NOMO-1 treated with DMSO at 0.1 percent for 48 hours (cell line): ENCODE results near the gene EIF3J.
"Not testable (repeated sequence)": the region's sequence is repeated elsewhere in the genome, so short reads cannot be mapped to it uniquely, and the experiment has no call there.

Experiments used
- DNase-seq: peaks from one replicate; lab custom pipeline; 2025; ENCODE audit not compliant: unreplicated experiment; lab: John Stamatoyannopoulos, UW

The EIF3J gene, protein sequence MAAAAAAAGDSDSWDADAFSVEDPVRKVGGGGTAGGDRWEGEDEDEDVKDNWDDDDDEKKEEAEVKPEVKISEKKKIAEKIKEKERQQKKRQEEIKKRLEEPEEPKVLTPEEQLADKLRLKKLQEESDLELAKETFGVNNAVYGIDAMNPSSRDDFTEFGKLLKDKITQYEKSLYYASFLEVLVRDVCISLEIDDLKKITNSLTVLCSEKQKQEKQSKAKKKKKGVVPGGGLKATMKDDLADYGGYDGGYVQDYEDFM

DNA sequence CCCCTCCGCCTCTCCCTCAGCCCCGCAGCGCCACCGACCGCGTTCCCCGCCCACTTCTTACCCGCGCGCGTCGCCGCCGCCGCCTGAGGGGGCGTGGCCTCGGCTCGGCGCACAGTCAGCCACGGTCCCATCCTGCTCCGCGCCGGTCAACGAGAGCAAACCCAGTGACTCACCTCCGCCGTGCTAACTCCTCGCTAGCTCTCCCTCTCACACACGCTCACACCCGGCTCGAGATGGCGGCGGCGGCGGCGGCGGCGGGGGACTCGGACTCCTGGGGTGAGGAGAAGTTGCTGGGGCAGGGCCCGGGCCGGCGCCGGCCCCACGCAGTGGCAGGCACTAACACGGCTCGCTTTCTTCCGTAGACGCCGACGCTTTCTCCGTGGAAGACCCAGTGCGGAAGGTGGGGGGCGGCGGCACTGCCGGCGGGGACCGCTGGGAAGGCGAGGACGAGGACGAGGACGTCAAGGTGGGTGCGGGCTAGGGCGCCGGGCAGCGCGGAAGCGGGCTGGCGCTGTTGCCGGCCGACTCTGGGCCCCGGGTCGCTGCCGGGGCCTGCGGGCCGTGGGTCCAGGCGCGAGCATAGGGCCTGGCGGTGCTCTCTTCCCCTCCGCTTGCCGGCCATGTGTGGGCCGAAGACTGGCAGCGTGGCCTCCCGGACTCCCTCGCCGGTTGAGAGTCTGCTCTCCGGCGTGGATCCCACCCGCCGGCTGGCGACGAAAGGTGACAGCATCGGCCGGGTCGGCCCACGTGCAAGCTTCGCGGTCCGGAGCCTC is at the start of gene EIF3J:
Gene EIF3J, plus strand, starts transcription at position 186 of the 773 bp plus-strand sequence. Its CDS starts 48 bp downstream, at position 234.
- peak; percentile 96 for DNase-seq

DNA sequence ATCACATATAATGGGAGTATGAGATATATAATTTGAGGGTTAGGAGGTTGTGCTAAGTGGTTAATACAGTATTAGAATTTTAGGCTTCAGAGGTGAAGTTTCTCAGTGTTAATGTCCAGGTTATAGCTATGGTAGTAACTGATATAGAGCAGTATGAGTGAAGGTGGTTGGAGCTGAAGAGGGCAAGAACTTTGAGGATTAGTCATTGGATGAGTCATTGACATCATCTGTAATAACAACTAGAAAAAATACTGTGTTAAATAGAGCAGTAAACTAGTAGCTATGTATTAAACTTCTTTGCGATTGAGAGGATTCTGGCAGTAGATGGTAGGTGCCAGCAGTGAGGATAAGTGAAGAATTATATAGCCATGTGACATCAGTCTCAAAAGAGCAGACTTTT is 47.5 kb upstream of the EIF3J start:
- no peak for DNase-seq

DNA sequence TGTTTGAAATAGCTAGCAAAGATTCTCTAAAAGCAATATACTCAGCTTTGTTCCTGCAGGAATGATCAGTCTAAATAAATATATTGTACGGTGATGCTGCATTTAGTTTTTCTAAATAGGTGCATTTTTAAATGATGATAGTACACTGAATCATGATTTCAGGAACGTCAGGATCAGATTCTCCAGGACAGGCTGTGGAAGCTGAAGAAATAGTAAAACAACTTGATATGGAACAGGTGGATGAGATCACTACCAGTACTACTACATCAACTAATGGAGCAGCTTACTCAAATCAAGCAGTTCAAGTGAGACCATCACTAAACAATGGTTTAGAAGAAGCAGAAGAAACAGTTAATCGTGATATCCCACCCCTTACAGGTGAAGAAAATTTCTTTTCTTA is 46.3 kb upstream of the EIF3J start:
- DNase-seq, result no peak

DNA sequence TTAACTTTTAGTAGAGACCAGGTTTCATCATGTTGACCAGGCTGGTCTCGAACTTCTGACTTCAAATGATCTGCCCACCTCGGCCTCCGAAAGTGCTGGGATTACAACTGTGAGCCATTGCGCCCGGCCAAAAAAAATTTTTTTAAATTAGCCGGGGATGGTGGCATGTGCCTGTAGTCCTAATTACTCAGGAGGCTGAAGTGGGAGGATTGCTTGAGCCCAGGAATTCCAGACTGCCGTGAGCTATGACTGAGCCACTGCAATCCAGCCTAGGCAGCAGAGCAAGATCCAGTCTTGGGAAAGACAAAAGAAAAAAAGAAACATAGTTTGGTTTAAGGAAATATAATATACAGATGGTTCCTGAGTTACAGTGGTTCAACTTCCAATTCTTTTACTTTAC is 44.9 kb upstream of the EIF3J start:
- no peak for DNase-seq

DNA sequence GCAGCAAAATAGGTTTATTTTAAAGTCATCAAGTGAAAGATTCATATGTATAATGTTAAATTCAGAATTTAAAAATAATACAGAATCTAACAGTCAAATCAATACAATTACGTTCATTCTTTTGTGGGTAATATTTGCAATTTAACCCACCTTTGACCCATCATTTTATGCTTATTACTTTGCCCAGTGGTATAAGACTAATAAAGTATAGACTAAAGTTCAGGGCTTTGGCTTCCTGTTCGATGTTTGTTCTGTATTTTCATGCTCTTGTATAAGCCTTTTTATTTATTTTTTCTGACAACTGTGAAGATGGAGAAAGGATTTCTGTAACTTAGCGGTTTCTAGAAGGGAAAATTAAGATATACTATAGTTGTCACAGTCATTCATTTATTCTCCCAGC is 44.3 kb upstream of the EIF3J start:
- no peak for DNase-seq

DNA sequence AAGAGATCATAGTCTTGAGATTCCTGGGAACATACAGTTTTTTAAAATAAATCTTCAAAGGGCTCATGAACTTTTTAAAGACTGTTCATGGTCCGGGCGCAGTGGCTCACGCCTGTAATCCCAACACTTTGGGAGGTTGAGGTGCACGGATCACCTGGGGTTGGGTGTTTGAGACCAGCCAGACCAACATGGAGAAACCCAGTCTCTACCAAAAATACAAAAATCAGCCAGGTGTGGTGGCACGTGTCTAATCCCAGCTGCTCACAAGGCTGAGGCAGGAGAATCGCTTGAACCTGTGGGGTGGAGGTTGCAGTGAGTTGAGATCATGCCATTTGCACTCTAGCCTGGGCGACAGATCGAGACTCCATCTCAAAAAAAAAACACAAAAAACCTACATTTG is 41.4 kb upstream of the EIF3J start:
- DNase-seq, result no peak

DNA sequence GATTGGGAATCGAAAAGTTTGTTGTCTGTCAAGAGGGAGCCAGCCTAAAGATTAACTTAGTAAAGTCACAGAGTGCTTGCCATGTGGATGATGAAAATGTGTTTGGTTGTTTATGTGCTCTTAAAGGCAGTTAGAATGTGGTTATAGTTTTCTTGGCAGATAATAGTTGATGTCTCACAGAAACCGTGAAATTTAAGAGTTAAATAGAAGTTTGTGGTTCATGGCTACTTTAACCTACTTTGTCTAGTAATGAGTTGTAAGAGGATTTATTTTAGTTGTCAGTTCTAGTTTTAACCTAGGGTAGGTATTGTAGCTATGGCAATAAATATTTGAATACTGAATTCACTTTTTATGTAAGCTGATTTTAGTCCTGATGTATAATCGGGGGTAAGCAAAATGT is 36.4 kb upstream of the EIF3J start:
- no peak for DNase-seq

DNA sequence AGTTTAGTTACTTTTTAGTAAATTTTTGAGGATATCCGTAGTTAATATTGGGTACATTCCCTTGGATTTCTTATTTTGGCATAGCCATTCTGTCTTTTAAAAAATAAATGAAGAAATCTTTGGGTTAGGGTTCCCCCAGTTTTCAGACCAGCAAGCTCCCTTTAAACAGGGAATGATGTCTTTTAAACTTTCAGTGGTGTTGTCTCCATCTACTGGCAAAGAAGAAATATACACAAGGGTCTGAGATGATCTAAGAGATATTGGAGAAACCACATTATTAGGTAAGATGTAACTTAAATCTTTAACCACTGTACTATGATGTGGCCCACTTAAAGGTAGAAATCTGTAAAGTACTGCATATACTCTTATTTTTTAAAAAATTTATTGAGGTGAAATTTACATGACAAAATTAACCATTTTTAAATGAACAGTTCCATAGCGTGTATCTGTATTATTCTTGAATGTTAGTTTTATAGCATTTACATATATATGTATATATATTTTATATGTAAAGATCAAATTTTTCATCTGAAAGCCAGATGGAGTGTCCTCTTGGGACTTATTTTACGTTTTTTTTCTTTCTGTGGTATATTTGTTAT is 35.1 kb upstream of the EIF3J start:
- peak; percentile 53 for DNase-seq

DNA sequence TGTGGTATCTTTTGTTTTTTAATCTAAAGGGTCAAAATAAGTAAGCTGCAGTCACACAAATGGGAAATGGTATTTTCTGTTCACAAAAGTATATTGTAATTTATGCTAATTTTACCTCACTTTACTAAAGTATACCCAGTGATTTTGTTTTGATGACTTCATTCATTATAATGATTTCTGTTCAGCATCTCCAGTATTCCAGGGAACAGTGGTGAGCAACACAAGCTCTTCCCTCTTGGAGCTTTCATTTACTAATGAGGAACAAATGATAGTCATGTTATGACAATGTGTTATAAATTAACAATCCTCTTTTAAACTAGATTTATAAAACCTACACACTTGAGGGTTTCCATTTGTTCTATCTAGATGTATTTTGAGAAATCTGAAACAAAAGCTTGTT is 20.5 kb upstream of the EIF3J start:
- DNase-seq, result no peak

DNA sequence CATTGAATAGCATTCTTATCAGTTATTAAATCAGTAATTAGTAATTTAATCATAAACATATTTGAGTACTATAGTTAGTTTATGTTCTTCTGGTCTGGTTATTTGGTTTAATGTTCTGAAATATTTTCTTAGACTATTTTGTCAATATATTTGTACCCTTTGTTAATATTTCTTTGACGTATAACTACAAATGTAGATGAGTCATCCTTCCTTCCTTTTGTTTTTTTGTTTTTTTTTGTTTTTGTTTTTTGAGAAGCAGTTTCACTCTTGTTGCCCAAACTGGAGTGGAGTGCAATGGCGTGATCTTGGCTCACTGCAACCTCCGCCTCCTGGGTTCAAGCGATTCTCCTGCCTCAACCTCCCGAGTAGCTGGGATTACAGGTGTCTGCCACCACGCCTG is 17.4 kb upstream of the EIF3J start:
- no peak for DNase-seq

DNA sequence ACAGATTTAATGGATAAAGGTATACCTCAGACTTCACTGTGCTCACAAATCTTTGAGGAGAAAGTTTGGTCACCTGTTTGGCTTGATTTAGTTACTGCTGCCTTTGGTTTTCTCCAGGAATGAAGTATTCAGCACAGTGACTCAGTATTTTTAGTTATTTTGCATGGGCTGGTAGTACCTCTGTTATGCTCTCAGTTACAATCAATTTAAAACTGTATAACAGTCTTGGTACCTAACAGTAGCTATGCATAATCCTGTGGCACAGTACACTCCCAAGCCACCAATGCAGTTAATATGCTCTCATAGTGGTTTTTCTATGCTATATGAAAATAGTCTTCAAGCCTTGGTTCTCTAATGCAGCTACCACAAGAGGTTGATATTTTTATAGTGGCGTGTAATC is 11.9 kb upstream of the EIF3J start:
- no peak for DNase-seq

DNA sequence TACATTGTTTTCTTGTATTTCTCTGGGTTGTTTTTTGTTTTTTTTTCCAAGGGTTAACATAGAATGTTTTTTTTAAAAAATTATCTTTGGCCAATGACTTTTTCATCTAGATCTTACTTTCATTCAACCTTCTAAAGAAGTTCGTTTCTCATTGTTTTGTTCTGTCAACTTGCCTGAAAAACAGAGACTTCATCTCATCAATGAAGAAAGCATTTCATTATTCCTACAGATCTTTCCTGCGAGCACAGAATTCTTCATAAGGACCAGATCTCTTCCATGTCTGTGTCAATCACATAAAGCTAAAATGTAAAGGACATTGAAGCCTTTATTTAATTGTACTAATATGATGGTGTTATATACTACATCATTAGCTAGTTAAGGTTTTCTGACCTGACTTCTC is 9.7 kb upstream of the EIF3J start:
- no peak for DNase-seq

DNA sequence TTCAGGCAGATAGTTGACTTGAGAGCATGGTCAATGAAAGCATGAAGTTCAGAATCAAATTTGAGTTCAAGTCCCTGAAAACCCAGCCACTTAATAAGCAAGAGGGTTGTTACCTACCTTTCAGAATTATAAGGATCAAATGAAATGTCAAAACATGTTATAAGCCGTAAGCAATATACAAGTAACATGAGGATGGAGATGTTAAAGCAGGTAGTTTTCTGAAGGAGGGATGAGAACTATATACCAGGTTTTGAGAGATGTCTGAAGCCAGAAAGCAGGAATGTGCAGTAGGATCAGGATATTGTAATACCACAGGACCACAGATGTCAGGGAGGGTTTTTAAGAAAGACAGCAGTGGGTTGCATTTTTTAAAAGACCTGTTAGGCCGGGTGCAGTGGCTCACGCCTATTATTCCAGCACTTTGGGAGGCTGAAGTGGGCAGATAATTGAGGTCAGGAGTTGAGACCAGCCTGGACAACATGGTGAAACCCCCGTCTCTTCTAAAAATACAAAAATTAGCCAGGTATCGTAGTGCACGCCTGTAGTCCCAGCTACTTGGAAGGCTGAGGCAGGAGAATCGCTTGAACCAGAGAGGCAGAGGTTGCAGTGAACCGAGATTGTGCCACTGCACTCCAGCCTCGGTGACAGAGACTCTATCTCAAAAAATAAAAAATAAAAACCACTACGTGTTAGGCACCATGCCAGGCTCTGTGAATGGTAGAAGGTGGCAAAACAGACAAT is 6.9 kb upstream of the EIF3J start:
- DNase-seq, result no peak

DNA sequence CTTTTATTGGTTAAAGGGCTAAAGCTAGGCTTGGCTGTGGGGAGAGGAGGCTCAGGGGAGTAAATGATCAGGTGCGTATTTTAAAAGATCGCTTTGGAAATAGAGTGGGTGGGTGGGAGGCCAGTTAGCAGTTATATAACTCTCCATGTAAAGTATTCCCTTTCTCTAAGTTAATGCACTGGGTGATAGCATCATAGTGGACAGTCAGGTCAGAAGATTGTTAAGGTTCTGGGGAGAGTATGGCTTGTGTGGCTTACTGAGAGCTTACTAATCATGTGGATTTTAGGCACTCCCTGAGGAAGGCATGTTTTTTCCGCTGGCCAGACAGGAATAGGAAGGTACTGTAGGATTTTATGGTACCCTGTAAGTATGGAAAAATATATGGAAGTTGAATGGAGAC is 6.3 kb upstream of the EIF3J start:
- no peak for DNase-seq

DNA sequence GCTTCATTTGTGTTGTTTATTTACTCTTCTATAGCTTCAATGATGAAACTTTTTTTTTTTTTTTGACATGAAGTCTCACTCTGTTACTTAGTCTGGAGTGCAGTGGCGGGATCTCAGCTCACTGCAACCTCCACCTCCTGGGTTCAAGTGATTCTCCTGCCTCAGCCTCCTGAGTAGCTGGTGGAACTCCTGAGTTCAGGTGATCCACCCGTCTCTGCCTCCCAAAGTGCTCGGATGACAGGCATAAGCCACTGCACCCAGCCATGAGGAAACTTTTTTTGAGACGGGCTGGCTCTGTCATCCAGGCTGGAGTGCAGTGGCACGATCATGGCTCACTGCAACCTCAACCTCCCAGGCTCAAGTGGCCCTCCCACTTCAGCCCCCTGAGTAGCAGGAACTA is 4.7 kb upstream of the EIF3J start:
- DNase-seq, result not testable (repeated sequence)

DNA sequence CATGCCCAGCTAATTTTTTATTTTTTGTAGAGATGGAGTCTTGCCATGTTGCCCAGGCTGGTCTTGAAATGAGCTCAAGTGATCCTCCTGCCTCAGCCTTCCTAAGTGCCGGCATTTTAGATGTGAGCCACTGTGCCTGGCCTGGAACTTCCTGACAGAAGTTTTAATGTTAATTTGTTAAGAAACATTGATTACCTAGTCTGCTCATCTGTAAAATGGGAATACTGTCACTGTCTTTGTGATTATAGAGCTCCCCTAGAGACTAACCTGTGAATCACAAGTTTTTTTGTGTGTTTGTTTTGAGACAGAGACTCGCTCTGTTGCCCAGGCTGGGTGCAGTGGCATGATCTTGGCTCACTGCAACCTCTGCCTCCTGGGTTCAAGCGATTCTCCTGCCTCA is 4.3 kb upstream of the EIF3J start:
- DNase-seq, result no peak

DNA sequence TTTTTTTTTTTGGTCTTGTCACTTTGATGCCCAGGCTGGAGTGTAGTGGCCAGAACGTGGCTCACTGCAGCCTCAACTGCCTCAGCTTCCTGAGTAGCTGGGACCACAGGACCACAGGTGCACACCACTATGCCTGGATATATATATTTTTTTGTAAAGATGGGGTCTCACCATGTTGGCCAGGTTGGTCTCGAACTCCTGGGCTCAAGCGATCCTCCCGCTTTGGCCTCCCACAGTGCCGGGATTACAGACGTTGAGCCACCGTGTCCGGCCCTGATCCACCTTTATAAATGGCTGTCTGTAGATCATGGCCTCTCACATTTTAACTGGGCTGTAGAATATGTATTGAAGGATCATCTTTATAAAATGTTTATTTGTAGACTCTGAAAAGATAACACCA is 1.9 kb upstream of the EIF3J start:
- no peak for DNase-seq

DNA sequence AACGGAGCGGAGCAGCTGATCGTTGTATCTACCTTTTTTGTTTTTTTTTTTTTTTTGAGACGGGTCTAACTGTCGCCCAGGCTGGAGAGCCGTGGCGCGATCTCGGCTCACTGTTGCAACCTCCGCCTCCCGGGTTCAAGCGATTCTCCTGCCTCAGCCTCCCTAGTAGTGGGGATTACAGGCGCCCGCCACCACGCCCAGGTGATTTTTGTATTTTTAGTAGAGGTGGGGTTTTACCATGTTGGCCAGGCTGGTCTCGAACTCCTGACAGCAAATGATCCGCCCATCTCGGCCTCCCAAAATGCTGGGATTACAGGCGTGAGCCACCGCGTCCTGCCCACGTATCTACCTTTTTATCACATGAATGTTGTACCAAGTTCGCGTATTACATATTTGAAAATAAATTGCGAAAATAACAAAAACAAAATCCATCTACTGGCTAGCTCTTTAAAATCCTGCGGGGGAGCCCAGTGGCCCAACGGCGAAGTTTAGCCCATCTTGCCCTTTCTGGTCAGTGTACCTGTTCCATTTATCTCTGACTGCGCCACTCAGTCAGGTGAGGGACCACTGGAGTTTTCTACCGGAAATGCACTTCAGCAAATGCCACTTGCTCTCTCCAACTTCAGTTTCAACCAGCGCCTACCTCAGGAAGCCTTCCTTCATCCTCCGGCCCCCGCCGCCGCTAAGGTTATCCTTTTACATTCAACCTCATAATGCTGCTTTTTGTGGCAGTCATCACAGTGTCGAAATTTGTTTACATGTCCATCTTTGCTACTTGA is 1.2 kb upstream of the EIF3J start:
- DNase-seq, result no peak

DNA sequence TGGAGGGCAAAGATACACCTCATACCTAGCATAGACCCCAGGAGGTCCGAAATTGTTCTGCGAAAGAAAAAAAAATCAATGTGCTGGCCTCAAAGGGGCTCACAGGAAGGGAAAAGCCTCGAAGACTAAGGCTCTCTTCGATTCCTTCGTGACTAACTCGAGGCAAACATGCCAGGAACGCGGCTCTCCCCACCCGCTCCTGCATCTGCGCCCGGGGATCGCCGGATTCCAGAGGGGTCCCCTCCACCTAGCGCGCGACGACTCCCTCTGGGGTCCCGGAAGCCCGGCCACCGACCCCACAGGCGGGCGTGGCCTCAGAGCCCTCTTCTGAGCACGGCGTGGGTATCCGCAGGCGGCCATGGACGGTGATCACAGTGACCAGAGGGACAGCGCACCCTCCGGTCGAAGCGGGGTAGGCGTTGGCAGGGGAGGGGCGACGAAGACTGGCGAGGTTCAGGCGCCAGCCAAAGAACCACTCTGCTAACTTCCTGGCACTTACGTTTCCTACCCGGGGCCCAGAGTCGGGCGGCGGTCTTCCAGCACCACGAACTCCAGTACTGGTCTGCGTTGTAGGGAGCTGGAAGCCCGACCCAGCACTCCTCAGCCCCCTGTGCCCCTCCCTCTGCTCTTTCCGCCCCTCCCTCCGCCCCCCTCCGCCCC is 515 bp upstream of the EIF3J start:
- DNase-seq, result peak; percentile 96

DNA sequence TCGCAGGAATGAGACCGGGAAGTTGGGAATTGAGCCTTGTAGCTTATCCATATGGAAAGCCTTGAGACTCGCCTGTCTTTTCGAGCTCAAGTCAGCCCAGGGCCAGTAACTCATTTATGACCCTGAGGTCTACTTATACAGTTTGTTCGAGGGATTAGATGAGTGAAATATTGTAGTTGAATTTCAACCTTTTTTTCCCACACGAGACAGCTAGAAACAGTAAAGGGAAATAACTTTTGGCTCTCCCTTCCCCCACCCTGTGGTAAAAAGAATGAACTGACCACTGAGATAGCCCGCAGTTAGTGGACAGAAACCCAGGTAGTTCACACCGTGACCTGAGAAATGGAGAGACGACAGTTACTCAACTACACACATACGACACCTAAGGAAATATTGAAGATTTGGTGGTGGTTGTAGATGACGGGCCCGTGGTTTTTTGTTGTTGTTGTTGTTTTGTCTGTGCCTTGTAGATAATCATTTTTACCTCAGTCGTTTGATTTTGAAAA is 841 bp downstream of the EIF3J start:
- no peak for DNase-seq
